ENCODE measurements around the gene AKAP14.
"Not testable (repeated sequence)": the region's sequence is repeated elsewhere in the genome, so short reads cannot be mapped to it uniquely, and the experiment has no call there.

DNA sequence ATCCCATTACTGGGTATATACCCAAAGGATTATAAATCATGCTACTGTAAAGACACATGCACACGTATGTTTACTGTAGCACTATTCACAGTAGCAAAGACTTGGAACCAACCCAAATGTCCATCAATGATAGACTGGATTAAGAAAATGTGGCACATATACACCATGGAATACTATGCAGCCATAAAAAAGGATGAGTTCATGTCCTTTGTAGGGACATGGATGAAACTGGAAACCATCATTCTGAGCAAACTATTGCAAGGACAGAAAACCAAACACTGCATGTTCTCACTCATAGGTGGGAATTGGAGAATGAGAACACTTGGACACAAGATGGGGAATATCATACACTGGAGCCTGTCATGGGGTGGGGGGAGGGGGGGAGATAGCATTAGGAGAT lies 71.1 kb downstream of the AKAP14 start:
- TF ChIP-seq, protein P1, sequence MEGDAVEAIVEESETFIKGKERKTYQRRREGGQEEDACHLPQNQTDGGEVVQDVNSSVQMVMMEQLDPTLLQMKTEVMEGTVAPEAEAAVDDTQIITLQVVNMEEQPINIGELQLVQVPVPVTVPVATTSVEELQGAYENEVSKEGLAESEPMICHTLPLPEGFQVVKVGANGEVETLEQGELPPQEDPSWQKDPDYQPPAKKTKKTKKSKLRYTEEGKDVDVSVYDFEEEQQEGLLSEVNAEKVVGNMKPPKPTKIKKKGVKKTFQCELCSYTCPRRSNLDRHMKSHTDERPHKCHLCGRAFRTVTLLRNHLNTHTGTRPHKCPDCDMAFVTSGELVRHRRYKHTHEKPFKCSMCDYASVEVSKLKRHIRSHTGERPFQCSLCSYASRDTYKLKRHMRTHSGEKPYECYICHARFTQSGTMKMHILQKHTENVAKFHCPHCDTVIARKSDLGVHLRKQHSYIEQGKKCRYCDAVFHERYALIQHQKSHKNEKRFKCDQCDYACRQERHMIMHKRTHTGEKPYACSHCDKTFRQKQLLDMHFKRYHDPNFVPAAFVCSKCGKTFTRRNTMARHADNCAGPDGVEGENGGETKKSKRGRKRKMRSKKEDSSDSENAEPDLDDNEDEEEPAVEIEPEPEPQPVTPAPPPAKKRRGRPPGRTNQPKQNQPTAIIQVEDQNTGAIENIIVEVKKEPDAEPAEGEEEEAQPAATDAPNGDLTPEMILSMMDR (optimal IDR thresholded peaks at IDR 0.05 in 1 of 3, IDR thresholded peaks at IDR 0.05 in 1 of 3, conservative IDR thresholded peaks at IDR 0.05 in 1 of 3; ENCODE audit: extremely low read depth in 1 of 3, insufficient read depth in 2 of 3, low read length in 3 of 3) = not testable (repeated sequence)
- not testable (repeated sequence) for TF ChIP-seq EZH2 (IDR thresholded peaks at IDR 0.05; ENCODE audit: low read length)
